HG03280 (cell line): ENCODE measurements around the gene SULT2B1.
A peak's percentile ranks its signal among the peaks of the same experiment; 100 is the strongest.
"Not testable (repeated sequence)": the region's sequence is repeated elsewhere in the genome, so short reads cannot be mapped to it uniquely, and the experiment has no call there.

Source experiments
- ATAC-seq: cut with Tn5 transposase; IDR thresholded peaks from one replicate; pipeline ENCODE4 v1.9.1; 2021; ENCODE audit warnings: mild to moderate bottlenecking, moderate library complexity; ENCODE audit not compliant: unreplicated experiment

Gene SULT2B1

DNA sequence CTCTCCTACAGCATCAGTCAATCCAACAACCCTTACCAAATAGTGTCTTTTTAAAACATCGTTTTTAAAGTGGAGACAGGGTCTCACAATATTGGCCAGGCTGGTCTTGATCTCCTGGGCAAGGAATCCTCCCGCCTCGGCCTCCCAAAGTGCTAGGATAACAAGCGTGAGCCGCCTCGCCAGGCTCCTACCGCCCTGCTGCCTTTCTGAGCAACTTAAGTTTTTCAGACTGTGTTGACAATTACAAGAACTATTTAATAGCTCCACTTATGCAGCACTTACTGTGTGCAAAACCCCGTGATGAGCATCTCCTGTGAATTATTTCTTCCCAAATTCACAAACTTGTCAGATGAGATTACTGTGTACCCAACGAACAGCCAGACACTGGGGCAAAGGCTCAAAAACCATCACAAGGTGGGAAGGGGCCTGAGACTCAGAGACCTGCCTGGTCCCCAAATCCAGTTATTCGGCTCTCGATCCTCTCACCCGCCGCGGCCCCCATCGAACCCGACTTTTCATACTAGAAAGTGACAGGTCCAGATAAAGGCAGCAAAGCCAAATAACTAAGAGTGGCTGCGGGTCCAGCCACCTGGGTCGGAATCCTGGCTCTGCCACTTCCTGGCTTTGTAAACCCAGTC, 66.4 kb downstream of the SULT2B1 start:
- no peak for ATAC-seq

DNA sequence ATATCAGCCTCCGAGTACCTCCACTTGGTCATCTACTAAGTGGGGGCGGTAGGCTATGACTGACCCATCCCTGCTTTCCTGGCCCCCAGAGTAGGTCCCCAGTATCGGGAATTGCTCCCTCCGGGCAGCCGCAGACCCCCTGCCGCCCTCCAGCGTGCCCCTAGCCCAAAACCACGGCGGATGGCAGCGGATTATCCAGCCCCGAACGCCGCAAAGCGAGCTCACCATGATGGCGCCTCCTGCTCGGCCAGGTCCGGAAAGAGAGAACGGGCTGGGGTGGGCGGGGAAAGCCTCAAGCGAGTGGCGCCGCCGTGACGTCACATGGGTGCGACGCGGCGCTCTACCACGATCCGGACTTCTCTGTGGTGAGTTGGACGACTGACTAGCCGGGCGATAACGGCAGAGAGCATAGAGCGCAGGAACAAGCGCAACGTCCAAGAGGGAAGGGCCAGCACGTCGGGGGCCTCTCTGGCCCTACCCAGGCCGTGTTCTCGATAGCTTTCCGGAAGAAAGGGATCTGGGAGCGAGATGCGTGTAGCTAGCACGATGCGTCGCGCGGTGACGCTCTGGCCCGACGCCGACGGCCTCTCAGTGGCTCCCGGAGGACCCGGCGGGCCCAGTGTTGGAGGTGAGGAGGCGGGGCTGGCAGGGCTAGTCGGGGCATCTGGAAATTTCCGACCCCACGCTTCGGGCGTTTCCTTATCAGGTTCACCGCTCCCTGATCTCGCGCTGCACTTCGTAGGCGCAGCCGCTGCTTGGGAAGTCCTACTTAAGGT, 67.1 kb downstream of the SULT2B1 start, which contains the start of the genes RPL18 and SPHK2:
Gene RPL18 (minus strand): TSS at position 263 of the 776 bp plus-strand sequence. CDS start 35 bp downstream, at position 228.
Gene SPHK2 (plus strand): TSS at position 591 of the 776 bp plus-strand sequence. CDS start 1,009 bp downstream, outside the sequence.
- peak; percentile 86 for ATAC-seq

DNA sequence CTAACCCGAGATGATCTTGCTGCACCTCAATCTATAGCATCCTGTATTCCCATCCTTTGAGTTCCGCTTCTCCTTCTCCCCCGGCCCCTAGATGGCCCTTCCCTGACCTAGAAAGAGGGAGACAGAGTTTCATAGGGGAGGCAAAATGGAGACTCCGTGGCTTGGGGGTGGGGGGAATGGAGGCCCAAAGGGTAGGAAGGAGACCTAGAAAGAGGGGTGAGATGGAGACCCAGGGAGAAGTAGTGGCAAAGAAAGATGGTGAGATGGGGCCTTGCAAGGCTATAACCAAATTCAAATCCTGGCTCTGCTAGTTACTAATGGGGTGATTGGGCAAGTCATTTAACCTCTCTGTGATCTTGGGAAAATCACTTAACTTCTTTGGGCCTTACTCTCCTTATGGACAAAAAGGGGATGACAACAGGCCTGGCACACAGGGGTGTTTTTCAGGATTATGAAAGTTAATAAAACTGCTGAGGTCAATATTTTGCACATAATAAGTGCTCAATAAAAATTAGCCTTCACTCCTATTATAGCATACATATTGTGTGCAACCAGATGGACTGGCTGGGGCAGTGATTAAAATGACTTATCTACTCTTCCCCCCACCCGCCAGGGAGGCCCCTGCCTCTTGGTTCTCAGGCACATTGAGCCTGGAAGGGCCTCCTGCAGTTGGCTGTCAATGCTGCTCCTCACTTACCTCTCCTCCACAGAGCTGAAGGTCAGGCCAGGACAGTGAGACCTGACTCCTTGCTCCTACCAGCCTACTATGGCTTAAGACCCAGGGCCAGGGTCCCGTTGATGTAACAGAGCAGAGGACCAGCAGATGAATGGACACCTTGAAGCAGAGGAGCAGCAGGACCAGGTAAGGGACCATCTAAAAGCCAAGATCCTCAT, 68.0 kb downstream of the SULT2B1 start:
- ATAC-seq = no peak

DNA sequence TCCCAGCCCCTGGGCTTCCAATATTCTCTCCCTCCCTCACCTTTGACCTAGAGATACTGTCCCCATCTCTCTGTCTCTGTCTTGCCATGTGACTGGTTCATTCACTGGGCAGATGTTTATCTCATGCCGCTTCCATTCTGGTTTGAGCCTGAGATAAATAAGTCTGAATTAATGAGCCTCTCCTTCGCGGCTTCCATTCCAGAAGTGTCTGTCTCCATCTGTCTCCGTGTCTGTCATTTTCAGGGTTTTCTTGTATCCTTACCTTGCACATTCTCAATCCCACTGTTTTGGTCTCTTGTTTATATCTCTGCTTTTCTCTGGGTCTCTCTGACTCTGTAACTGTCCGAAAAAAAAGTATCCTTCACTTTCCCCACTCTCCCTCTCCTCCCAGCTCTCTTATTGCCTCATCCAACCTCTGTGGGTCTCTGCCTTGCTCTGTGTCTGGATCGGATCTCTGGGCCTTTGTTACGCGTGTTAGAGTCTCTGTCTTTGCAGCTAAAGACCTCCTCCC, 71.6 kb downstream of the SULT2B1 start:
- no peak for ATAC-seq

DNA sequence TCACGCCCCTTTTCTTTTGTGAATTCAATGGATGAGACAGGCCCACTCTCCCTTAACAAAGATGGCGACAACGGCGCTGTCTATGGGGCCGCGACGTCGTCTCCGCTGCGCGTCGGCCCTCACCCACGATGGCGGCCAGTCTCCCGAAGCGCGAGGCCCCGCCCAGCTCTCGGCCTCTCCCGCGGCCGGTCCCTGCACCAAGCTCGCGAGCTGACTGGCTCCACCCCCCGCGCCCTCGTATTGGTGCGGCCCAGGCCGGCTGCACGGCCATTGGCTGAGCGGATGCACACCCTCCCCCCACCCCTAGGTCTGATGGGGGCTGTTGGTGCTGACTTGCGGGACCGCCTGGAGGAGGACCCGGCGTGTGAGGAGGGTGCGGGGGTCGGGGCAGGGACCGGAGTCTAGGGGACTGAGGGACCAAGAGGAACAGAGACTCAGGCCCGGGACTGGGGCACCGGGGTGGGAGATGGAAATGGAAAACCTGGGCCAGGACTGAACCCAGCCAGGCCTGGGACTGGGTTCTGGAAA, 72.2 kb downstream of the SULT2B1 start:
- peak; percentile 65 for ATAC-seq

DNA sequence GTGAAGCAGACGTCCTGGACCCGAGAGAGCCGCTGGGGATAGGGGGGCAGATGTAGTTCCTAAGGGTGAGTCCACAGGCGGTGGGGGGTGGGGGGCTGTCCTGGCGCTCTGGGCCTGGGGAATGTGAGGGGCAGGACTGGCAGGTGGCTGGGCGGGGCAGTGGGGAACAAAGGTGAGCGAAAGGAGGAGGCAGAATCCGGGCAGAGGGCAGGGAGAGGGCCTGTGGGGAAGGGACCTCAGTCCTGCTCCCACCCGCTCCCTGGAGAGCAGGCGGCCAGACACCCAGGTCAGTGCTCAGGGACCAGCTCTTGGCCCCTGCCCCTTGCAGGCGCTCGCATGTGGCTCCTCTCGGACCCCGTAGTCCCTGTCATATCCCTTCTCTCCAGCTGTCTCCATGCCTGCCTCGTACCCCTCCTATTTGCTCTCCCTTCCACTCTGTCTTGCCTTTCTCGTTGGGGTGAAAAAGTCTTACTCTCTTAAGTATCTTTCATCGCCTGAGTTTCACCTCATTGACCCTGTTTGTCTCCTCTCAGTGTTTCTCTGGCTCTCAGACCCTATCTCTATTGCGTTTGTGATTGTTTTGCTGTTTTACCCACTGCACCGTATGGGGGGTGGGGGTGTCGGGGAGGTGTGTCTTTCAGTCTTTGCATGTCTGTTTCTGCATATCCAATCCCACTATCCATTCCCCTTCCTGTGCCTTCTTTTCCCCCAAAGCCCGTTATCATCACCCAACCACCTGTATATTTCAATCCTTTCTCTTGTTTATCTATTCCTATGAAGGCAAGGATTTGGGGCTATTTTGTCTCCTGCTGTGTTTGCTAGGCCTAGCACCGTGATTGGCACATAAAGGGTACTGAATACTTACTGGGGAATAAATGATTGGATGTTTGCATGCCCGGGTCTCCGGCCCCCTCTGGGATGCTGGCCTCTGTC, 73.1 kb downstream of the SULT2B1 start:
- no peak for ATAC-seq

DNA sequence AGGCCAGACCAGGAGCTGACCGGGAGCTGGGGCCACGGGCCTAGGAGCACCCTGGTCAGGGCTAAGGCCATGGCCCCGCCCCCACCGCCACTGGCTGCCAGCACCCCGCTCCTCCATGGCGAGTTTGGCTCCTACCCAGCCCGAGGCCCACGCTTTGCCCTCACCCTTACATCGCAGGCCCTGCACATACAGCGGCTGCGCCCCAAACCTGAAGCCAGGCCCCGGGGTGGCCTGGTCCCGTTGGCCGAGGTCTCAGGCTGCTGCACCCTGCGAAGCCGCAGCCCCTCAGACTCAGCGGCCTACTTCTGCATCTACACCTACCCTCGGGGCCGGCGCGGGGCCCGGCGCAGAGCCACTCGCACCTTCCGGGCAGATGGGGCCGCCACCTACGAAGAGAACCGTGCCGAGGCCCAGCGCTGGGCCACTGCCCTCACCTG, 73.9 kb downstream of the SULT2B1 start:
- no peak for ATAC-seq

DNA sequence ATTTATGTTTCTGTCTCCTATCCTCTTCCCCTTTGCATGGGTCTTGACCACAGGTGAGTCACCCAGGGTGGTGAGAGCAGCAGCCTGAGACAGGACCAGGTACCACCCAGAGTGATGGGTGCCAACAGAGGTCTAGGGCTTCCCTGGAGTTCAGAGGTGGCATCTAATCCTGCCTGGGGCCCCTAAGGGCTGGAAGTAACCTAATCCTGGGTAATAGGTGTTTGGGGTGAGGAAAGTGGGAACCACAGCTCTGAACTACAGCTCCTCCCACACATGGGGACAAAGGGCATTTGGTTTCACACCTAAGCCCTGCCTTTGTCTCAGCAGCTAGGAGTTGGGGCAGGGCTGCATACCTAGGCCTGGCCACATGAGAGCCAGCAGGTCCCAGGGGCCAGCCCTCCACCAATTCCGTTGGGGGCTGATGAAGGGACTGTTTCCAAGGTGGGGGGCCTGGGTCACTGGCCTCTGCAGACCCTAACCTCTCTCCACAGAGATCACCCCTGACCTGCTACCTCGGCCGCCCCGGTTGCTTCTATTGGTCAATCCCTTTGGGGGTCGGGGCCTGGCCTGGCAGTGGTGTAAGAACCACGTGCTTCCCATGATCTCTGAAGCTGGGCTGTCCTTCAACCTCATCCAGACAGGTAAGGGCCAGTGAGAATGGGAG, 75.4 kb downstream of the SULT2B1 start:
- ATAC-seq = no peak

DNA sequence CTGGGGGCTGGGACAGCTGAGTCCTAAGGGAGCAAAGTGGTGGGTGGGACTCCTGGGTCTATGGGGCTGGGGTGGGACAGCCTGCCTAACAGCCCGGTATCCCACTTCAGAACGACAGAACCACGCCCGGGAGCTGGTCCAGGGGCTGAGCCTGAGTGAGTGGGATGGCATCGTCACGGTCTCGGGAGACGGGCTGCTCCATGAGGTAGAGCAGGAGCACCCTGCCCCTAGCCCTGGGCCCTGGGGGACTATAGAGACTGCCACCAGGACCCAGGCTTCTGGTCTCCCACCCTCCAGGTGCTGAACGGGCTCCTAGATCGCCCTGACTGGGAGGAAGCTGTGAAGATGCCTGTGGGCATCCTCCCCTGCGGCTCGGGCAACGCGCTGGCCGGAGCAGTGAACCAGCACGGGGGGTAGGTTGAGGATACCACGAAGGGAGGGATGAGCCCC, 75.9 kb downstream of the SULT2B1 start:
- no peak for ATAC-seq

DNA sequence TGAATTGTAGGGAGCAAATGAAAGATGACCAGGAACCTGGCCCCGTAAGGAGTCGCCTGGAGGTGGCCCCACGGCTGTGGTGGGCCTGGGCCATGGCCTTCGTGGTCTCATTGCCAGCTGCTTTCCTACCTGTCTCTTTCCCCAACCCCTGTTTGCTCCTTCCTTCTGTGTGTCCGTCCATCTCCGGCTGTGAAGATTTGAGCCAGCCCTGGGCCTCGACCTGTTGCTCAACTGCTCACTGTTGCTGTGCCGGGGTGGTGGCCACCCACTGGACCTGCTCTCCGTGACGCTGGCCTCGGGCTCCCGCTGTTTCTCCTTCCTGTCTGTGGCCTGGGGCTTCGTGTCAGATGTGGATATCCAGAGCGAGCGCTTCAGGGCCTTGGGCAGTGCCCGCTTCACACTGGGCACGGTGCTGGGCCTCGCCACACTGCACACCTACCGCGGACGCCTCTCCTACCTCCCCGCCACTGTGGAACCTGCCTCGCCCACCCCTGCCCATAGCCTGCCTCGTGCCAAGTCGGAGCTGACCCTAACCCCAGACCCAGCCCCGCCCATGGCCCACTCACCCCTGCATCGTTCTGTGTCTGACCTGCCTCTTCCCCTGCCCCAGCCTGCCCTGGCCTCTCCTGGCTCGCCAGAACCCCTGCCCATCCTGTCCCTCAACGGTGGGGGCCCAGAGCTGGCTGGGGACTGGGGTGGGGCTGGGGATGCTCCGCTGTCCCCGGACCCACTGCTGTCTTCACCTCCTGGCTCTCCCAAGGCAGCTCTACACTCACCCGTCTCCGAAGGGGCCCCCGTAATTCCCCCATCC, 76.7 kb downstream of the SULT2B1 start:
- ATAC-seq = no peak

DNA sequence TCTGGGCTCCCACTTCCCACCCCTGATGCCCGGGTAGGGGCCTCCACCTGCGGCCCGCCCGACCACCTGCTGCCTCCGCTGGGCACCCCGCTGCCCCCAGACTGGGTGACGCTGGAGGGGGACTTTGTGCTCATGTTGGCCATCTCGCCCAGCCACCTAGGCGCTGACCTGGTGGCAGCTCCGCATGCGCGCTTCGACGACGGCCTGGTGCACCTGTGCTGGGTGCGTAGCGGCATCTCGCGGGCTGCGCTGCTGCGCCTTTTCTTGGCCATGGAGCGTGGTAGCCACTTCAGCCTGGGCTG, 77.3 kb downstream of the SULT2B1 start:
- no peak for ATAC-seq

DNA sequence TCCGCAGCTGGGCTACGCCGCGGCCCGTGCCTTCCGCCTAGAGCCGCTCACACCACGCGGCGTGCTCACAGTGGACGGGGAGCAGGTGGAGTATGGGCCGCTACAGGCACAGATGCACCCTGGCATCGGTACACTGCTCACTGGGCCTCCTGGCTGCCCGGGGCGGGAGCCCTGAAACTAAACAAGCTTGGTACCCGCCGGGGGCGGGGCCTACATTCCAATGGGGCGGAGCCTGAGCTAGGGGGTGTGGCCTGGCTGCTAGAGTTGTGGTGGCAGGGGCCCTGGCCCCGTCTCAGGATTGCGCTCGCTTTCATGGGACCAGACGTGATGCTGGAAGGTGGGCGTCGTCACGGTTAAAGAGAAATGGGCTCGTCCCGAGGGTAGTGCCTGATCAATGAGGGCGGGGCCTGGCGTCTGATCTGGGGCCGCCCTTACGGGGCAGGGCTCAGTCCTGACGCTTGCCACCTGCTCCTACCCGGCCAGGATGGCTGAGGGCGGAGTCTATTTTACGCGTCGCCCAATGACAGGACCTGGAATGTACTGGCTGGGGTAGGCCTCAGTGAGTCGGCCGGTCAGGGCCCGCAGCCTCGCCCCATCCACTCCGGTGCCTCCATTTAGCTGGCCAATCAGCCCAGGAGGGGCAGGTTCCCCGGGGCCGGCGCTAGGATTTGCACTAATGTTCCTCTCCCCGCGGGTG, 77.8 kb downstream of the SULT2B1 start:
- no peak for ATAC-seq

DNA sequence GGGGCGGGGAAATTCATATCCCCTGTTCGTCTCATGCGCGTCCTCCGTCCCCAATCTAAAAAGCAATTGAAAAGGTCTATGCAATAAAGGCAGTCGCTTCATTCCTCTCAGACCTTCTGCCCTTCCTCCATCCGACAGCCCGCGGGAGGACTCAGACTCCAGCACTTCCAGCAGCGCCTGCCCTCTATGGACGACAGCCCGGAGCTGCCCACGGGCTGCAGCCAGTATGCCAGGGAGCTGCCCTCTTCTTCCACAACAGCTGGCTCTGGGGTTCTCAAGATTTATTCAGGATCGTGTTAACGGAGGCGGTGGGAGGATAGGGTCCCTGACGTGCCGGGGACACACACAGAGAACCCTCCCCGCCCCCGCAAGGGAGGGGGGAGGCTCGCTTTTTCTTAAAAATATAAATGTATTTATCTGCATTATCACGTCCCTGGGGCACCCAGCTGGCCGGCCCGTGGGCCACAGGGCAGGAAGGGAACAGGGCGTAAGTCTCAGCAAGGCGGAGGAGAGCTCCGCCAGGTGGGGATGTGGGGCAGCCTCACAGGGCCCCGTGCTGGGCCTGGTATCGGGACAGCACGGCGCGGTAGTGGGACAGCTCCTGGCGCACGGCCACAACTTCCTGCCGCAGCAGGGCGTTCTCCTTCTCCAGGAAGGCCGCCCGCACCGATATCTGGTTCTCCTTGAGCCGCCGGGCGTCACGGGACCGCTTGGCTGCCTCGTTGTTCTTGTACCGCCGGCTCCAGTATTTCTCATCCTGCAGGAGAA, 78.5 kb downstream of the SULT2B1 start:
- no peak for ATAC-seq

DNA sequence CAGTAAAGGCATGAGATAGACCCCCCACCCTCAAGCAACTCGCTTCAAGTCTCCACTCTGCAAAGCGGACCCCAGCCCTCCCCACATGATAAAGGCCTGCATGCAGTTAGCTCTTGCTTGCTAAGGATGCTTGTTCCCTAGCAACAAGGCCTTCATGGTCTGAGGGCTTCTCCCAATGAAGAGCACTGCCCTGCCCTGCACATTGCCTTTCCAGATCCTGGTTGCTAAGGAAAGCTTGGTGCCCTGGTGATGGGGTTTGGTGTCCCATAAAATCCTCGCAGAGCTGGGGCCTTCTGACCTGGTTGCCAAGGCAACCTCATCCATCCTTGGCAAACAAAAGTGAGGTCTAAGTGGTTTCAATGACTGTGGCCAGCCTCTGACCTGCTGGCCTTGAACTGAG, 79.3 kb downstream of the SULT2B1 start:
- no peak for ATAC-seq

DNA sequence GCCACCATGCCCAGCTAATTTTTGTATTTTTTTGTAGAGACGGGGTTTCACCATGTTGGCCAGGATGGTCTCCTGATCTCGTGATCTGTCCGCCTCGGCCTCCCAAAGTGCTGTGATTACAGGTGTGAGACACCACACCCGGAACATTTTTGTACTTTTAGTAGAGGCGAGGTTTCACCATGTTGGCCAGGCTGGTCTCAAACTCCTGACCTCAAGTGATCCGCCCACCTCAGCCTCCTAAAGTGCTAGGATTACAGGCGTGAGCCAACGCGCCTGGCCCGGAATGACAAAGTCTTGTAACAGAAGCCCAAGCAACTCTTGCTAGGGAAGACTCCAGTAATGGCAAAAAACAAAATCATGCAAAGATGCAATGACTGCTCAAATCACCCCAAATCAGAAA, 80.3 kb downstream of the SULT2B1 start:
- not testable (repeated sequence) for ATAC-seq

DNA sequence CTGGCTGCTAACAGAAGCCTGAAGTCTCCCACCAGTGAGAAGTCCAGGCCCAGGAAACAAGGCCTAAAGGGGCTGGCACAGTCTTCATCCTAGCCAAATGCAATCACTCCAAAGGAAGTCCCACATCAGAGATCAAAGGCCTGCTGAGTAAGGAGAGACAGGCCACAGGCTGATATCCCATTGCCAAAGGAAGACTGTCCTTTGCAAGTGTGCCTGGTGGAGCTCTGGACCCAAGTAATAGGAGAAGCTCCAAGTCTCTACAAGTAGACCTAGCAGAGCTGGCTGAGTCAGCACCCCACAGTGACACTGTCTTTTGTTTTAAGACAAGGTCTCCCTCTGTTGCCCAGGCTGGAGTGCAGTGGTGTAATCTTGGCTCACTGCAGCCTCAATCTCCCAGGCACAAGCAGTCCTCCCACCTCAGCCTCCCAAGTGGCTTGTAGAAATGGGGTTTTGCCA, 80.7 kb downstream of the SULT2B1 start:
- no peak for ATAC-seq
